Adrenal gland (tissue), 12 donors: ENCODE results near the gene DDX56. TPM values are rescaled to one million over a fixed set of nuclear protein-coding genes. Genes with fewer than 3 reads are reported as not detected.

ENCODE experiments used
- DNase-seq, 7 donors: peaks; one replicate each; pipeline ENCODE4 v3.0.0-alpha.2; 2019 to 2020
- H3K27ac ChIP-seq, 5 donors: fragments of 200-600 bp; sonication (generic) in 4 of 5; 1 replicate in 3 of 5; 2 replicates in 2 of 5; pipeline versions ENCODE4 v1.5.1 to v1.8.0; 2016 to 2020; ENCODE audit warnings: mild to moderate bottlenecking in 1 of 5
- H3K27me3 ChIP-seq: fragments of 200-600 bp; 2 replicates; pipeline ENCODE4 v1.8.0; 2021
- H3K36me3 ChIP-seq, 2 donors: fragments of 200-600 bp; replicated peaks in 1 of 2; 1 replicate in 1 of 2; 2 replicates in 1 of 2; pipeline versions ENCODE4 v1.5.1 to v1.8.0; 2018 to 2022
- H3K4me1 ChIP-seq, 2 donors: fragments of 200-600 bp; replicated peaks in 1 of 2; 1 replicate in 1 of 2; 2 replicates in 1 of 2; pipeline versions ENCODE4 v1.5.1 to v1.8.0; 2018 to 2021
- H3K4me3 ChIP-seq, 4 donors: fragments of 200-600 bp; sonication (generic) in 3 of 4; one replicate each; pipeline ENCODE4 v1.5.1; 2016 to 2018
- H3K9me3 ChIP-seq, 3 donors: fragments of 200-600 bp; sonication (generic) in 1 of 3; replicated peaks in 1 of 3; 1 replicate in 2 of 3; 2 replicates in 1 of 3; pipeline versions ENCODE4 v1.5.1 to v1.8.0; 2016 to 2021
- CTCF ChIP-seq, 6 experiments: fragments of 450-650 bp in 4 of 6; fragments of 200-600 bp in 2 of 6; sonication (generic) in 1 of 6; IDR thresholded peaks; 1 replicate in 5 of 6; 2 replicates in 1 of 6; pipeline versions ENCODE4 v1.5.1 to v1.8.0; 2016 to 2021; ENCODE audit warnings: antibody characterized with exemption in 6 of 6, mild to moderate bottlenecking in 2 of 6, moderate library complexity in 1 of 6
- POLR2A ChIP-seq, 2 donors: fragments of 450-650 bp; IDR thresholded peaks; one replicate each; pipeline ENCODE4 v1.6.1; 2017; ENCODE audit warnings: antibody characterized with exemption in 2 of 2, mild to moderate bottlenecking in 2 of 2, moderate library complexity in 1 of 2
- WGBS, 4 donors: extraction: QIAGEN DNeasy Blood & Tissue Kit in 2 of 4; methylation state at CpG; one replicate each; pipeline versions ENCODE4 v1.1.5 to v1.1.7; 2013 to 2017; 5-methylcytosine and 5-hydroxymethylcytosine counted together
- intact Hi-C, 2 donors: fragments of 100-400 bp; cut with DNase I; formaldehyde crosslinking; loops; one replicate each; pipeline versions ENCODE4 v1.14.1 to v1.15.0; 2022 to 2023
- polyA plus RNA-seq, 3 donors: library from polyadenylated mRNA; stranded (reverse); fragments of 200-250 nt in 2 of 3; fragments of 350-450 nt in 1 of 3; fragmentation: Illumina TruSeq in 1 of 3; extraction: RNeasy Lipid Tissue Mini Kit (QIAGEN cat#74804) in 1 of 3; gene quantifications; one replicate each; pipeline ENCODE4 v1.2.3, GENCODE V29; 2013 to 2014
- total RNA-seq, 9 donors: library from RNA; depleted of rRNA in 4 of 9; stranded (reverse); fragments of >200 nt in 4 of 9; fragments of 120-200 nt in 1 of 9; fragmentation: NEBNext Ultra II Directional in 1 of 9; extraction: Animal tissue kit (Norgen Biotek cat#: 25700) in 1 of 9; gene quantifications; one replicate each; pipeline versions ENCODE4 v1.1.0 to v1.2.4, GENCODE V29; 2013 to 2023
- donor health status: healthy with polysubstance abuse.
- donor health status: Bipolar disorder and iron deficiency.
- donor health status: DM: yes; HTN: yes; CAD: no.
- donor health status: DM: no; HTN: no; CAD: no.
- donor health status: DM: no; HTN: no; CAD: no.
- donor health status: DM: yes; HTN: yes; CAD: no.

DDX56 gene
- total and polyA plus RNA-seq, 12 donors = 35.9 to 543 (median 72.8) TPM

DNA sequence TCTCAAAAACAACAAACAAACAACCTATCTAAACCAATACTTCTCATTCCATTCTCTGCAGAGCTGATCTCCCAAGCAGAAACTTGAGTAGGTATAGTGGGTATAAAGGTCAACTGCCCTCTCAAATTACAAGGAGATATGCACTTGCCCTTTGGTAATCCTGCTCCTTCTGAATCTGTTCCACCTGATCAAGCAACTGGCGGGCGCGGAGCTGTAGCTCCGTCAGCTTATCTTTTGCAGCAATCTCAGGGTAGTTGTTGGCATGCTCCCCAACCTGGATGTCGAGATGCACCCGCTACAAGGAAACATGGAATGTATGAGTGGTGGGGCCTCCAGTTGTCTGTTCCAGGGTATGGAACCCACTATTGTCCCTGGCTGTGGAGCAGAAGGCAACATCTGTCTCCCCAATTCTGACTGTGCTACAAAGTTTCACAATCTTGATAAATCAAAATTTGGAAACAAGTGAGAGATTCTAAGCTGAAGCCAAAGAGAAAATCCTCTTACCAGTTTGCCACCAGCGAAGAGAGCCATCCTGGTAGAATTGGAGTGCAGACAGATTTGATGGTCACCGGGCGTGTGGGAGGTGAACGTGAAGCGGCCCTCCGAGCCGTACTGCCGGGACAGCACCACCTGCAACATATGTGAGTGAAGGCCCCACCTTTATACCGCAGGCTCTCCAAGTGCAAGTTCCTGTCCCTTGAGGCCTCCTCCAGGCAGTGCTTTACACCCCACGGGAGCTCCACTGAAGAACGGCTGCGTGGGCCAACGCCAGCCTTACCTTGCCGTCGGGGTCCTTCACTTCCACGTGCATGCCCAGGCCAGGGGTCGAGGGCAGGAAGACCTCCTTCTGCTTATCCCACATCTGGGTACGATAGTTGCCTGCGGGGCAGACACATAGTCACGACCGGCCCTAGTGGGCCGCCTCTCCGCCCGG, 7.5 kb upstream of the DDX56 start:
- H3K9me3 ChIP-seq = no peaks in the 10 kb centered on the region
- H3K27ac ChIP-seq = peak overlapping the region; percentile 59 to 99 (median 97)
- H3K4me1 ChIP-seq = peaks cover 8 to 26% of the 10 kb centered on the region in 2 donors
- TF ChIP-seq POLR2A (IDR thresholded peaks at IDR 0.05) (no peak), CTCF (IDR thresholded peaks at IDR 0.05) (no peak)
- intact Hi-C loops = loop anchor here in 1 of 2 donors (10.0 kb wide), 1 partner anchor 184 kb away; no protein-coding TSS in a partner anchor
- H3K27me3 ChIP-seq = no peaks in the 10 kb centered on the region
- H3K4me3 ChIP-seq = peak overlapping the region; percentile 71 to 87 (median 79)
- 14 to 19% (median 17%) methylated on average over 20 to 30 of the region's 30 CpGs for WGBS, 4 donors
- peak in 6 of 7 donors; percentile 35 to 67 (median 45) for DNase-seq
- peaks cover 0 to 28% of the 10 kb centered on the region in 2 donors for H3K36me3 ChIP-seq

GRCh38 chr7:44576228-44576627, 2.5 kb upstream of the DDX56 start:
- Histone ChIP-seq H3K27ac (no peak overlapping the region), H3K9me3 (no peaks in the 10 kb centered on the region), H3K4me1 (peaks cover 11 to 33% of the 10 kb centered on the region in 2 donors), H3K27me3 (no peaks in the 10 kb centered on the region), H3K36me3 (peaks cover 0 to 46% of the 10 kb centered on the region in 2 donors), H3K4me3 (no peak overlapping the region)
- peak in 1 of 7 donors; percentile 2 for DNase-seq
- WGBS, 4 donors = 78 to 91% (median 83%) methylated on average over 2 of the region's 2 CpGs
- no peak for TF ChIP-seq CTCF (IDR thresholded peaks at IDR 0.05)
- no peak for TF ChIP-seq POLR2A (IDR thresholded peaks at IDR 0.05)
- intact Hi-C loops = no loop called here

- TF ChIP-seq CTCF (IDR thresholded peaks at IDR 0.05) (no peak), POLR2A (IDR thresholded peaks at IDR 0.05) (no peak)
- H3K9me3 ChIP-seq = no peaks in the 10 kb centered on the region
- peaks cover 6 to 21% of the 10 kb centered on the region in 2 donors for H3K4me1 ChIP-seq
- no peaks in the 10 kb centered on the region for H3K27me3 ChIP-seq
- no peak overlapping the region for H3K27ac ChIP-seq
- peaks cover 0 to 55% of the 10 kb centered on the region in 2 donors for H3K36me3 ChIP-seq
- no peak overlapping the region for H3K4me3 ChIP-seq
- intact Hi-C loops = no loop called here
- DNase-seq = no peak
Measured at GRCh38 chr7:44575054-44575453, 1.3 kb upstream of the DDX56 start.

- H3K4me1 ChIP-seq = peaks cover 6 to 15% of the 10 kb centered on the region in 2 donors
- no peak for TF ChIP-seq POLR2A (IDR thresholded peaks at IDR 0.05)
- TF ChIP-seq CTCF (IDR thresholded peaks at IDR 0.05) = no peak
- H3K4me3 ChIP-seq = peak overlapping the region in 3 of 4 donors; percentile 7 to 92 (median 65)
- H3K27ac ChIP-seq = peak overlapping the region; percentile 6 to 87 (median 80)
- no peaks in the 10 kb centered on the region for H3K9me3 ChIP-seq
- WGBS, 4 donors = 30 to 38% (median 32%) methylated on average over 17 to 18 of the region's 18 CpGs
- peaks cover 0 to 55% of the 10 kb centered on the region in 2 donors for H3K36me3 ChIP-seq
- no peaks in the 10 kb centered on the region for H3K27me3 ChIP-seq
- intact Hi-C loops = no loop called here
- DNase-seq = peak in 2 of 7 donors; percentile 12 to 22
Measured at GRCh38 chr7:44574287-44574872, 672 bp upstream of the DDX56 start.
